IMR-90 (cell line): ENCODE measurements around the gene GANC. TPM values are rescaled to one million over a fixed set of nuclear protein-coding genes. Genes with fewer than 3 reads are reported as not detected.

Experiments used
- ATAC-seq: fragments of 200-7000 bp; cut with Tn5 transposase; 2 replicates; pipeline ENCODE4 v1.9.1; 2020; ENCODE audit warnings: low read depth, mild to moderate bottlenecking, moderate library complexity
- BruUV-seq: library from RNA; stranded (reverse); fragments of 400-500 nt; replicated peaks from 2 replicates; lab custom pipeline; 2021; lab: Mats Ljungman, UMichigan
- CTCF ChIA-PET: fragments of 300-600 bp; formaldehyde crosslinking; extraction: SDS; loops from one replicate; lab custom pipeline; 2021; ENCODE audit warnings: antibody characterized with exemption; lab: Yijun Ruan, JAX
- POLR2A ChIA-PET: fragments of 300-600 bp; sonication (Branson Sonifier 250); formaldehyde crosslinking; loops from one replicate; lab custom pipeline; 2022; ENCODE audit warnings: antibody characterized with exemption; ENCODE audit not compliant: unreplicated experiment; lab: Charles Lee
- DNase-seq: peaks from one replicate; pipeline ENCODE4 v3.0.0; 2013
- H2AFZ ChIP-seq: replicated peaks from 2 replicates; pipeline ENCODE3; 2013; ENCODE audit warnings: low read length, mild to moderate bottlenecking; ENCODE audit not compliant: poor library complexity
- H2AK5ac ChIP-seq: 2 replicates; pipeline ENCODE4 v1.6.1; 2013; ENCODE audit warnings: low read depth, low read length, inconsistent platforms
- H2AK9ac ChIP-seq: replicated peaks from 2 replicates; pipeline ENCODE3; 2013; ENCODE audit warnings: mild to moderate bottlenecking, low read depth, low read length, moderate library complexity; ENCODE audit not compliant: poor library complexity
- H2BK120ac ChIP-seq: 2 replicates; pipeline ENCODE4 v1.6.1; 2013; ENCODE audit warnings: low read depth, low read length, inconsistent platforms
- H2BK15ac ChIP-seq: 3 replicates; pipeline ENCODE4 v1.6.1; 2013; ENCODE audit warnings: low read depth, low read length, inconsistent platforms
- H2BK20ac ChIP-seq: 2 replicates; pipeline ENCODE4 v1.6.1; 2013; ENCODE audit warnings: low read depth, mild to moderate bottlenecking, inconsistent platforms, low read length, moderate library complexity
- H2BK5ac ChIP-seq: 2 replicates; pipeline ENCODE4 v1.6.1; 2013; ENCODE audit warnings: mild to moderate bottlenecking, low read depth, low read length, inconsistent platforms; ENCODE audit not compliant: poor library complexity, severe bottlenecking
- H3K14ac ChIP-seq: replicated peaks from 2 replicates; pipeline ENCODE4 v1.6.1; 2013; ENCODE audit warnings: low read depth, low read length, inconsistent platforms
- H3K18ac ChIP-seq: 2 replicates; pipeline ENCODE4 v1.6.1; 2013; ENCODE audit warnings: low read depth, low read length, control low read depth
- H3K23ac ChIP-seq: 2 replicates; pipeline ENCODE4 v1.6.1; 2013; ENCODE audit warnings: low read depth, low read length, inconsistent platforms
- H3K27ac ChIP-seq: 2 replicates; pipeline ENCODE4 v1.5.1; 2013; ENCODE audit warnings: mild to moderate bottlenecking, control low read depth, low read length; ENCODE audit not compliant: insufficient read depth
- H3K27me3 ChIP-seq: 2 replicates; pipeline ENCODE4 v1.6.1; 2013; ENCODE audit warnings: low read length; ENCODE audit not compliant: control insufficient read depth, insufficient read depth
- H3K36me3 ChIP-seq: 2 replicates; pipeline ENCODE4 v1.6.1; 2013; ENCODE audit warnings: low read length, mixed read lengths; ENCODE audit not compliant: control insufficient read depth, insufficient read depth
- H3K4ac ChIP-seq: 2 replicates; pipeline ENCODE4 v1.6.1; 2013; ENCODE audit warnings: low read depth, low read length, inconsistent platforms
- H3K4me1 ChIP-seq: 2 replicates; pipeline ENCODE4 v1.6.1; 2013; ENCODE audit warnings: low read length, mixed read lengths; ENCODE audit not compliant: control insufficient read depth, insufficient read depth
- H3K4me2 ChIP-seq: 2 replicates; pipeline ENCODE4 v1.6.1; 2013; ENCODE audit warnings: low read depth, mild to moderate bottlenecking, control low read depth, low read length, moderate library complexity
- H3K4me3 ChIP-seq: 2 replicates; pipeline ENCODE4 v1.5.1; 2013; ENCODE audit warnings: low read depth, mild to moderate bottlenecking, control low read depth, low read length, moderate library complexity; ENCODE audit not compliant: insufficient read depth
- H3K56ac ChIP-seq: 2 replicates; pipeline ENCODE4 v1.6.1; 2013; ENCODE audit warnings: low read length, inconsistent platforms; ENCODE audit not compliant: insufficient read depth; ENCODE audit errors: extremely low read depth
- H3K79me1 ChIP-seq, 2 experiments: 2 replicates each; pipeline ENCODE4 v1.6.1; 2013; ENCODE audit warnings: low read length in 2 of 2, inconsistent platforms in 1 of 2, low read depth in 1 of 2
- H3K9ac ChIP-seq: 2 replicates; pipeline ENCODE4 v1.6.1; 2013; ENCODE audit warnings: low read depth, low read length, control low read depth
- H3K9me1 ChIP-seq: 2 replicates; pipeline ENCODE4 v1.6.1; 2013; ENCODE audit warnings: low read length, inconsistent platforms; ENCODE audit not compliant: insufficient read depth
- H3K9me3 ChIP-seq: 2 replicates; pipeline ENCODE4 v1.6.1; 2013; ENCODE audit warnings: low read length; ENCODE audit not compliant: control insufficient read depth, insufficient read depth
- H4K20me1 ChIP-seq: 2 replicates; pipeline ENCODE4 v1.6.1; 2013; ENCODE audit warnings: low read length, inconsistent platforms; ENCODE audit not compliant: insufficient read depth
- H4K5ac ChIP-seq: 2 replicates; pipeline ENCODE4 v1.6.1; 2013; ENCODE audit warnings: mild to moderate bottlenecking, low read depth, low read length, control low read depth
- H4K8ac ChIP-seq, 2 experiments: 2 replicates each; pipeline ENCODE4 v1.6.1; 2013; ENCODE audit warnings: low read depth in 2 of 2, low read length in 2 of 2, control low read depth in 1 of 2, inconsistent platforms in 1 of 2
- H4K91ac ChIP-seq: 2 replicates; pipeline ENCODE4 v1.6.1; 2013; ENCODE audit warnings: low read depth, low read length, inconsistent platforms; ENCODE audit not compliant: insufficient read depth
- BHLHE40 ChIP-seq: fragments of 150-350 bp; IDR thresholded peaks from 2 replicates; pipeline ENCODE4 v1.6.1; 2016; ENCODE audit warnings: mild to moderate bottlenecking, low read depth, low read length
- CEBPB ChIP-seq: IDR thresholded peaks from 2 replicates; pipeline ENCODE4 v1.6.1; 2012; ENCODE audit warnings: low read depth, low read length, improper control_type of control experiment
- CHD1 ChIP-seq: IDR thresholded peaks from 2 replicates; pipeline ENCODE4 v1.6.1; 2012; ENCODE audit warnings: low read depth, low read length, improper control_type of control experiment
- FOS ChIP-seq: fragments of 150-350 bp; IDR thresholded peaks from 2 replicates; pipeline ENCODE4 v1.6.1; 2016; ENCODE audit warnings: low read depth, low read length
- MAFK ChIP-seq: IDR thresholded peaks from 2 replicates; pipeline ENCODE4 v1.6.1; 2012; ENCODE audit warnings: low read depth, low read length, improper control_type of control experiment
- MAZ ChIP-seq: IDR thresholded peaks from 2 replicates; pipeline ENCODE4 v1.6.1; 2012; ENCODE audit warnings: low read depth, mild to moderate bottlenecking, low read length, improper control_type of control experiment, moderate library complexity, borderline replicate concordance
- MXI1 ChIP-seq: IDR thresholded peaks from 2 replicates; pipeline ENCODE4 v1.6.1; 2012; ENCODE audit warnings: low read depth, mild to moderate bottlenecking, low read length, moderate library complexity, borderline replicate concordance
- NFE2L2 ChIP-seq: fragments of 150-350 bp; IDR thresholded peaks from 2 replicates; pipeline ENCODE4 v1.6.1; 2016; ENCODE audit warnings: low read depth, mild to moderate bottlenecking, low read length
- POLR2A ChIP-seq: IDR thresholded peaks from 2 replicates; pipeline ENCODE4 v1.6.1; 2012; ENCODE audit warnings: mild to moderate bottlenecking, low read depth, low read length
- RCOR1 ChIP-seq: IDR thresholded peaks from 2 replicates; pipeline ENCODE4 v1.6.1; 2012; ENCODE audit warnings: mild to moderate bottlenecking, low read length, improper control_type of control experiment; ENCODE audit not compliant: insufficient replicate concordance
- RFX5 ChIP-seq: IDR thresholded peaks from 2 replicates; pipeline ENCODE4 v1.8.0; 2012; ENCODE audit warnings: low read depth, mild to moderate bottlenecking, low read length, moderate library complexity
- SMC3 ChIP-seq: fragments of 150-350 bp; IDR thresholded peaks from 2 replicates; pipeline ENCODE4 v1.6.1; 2016; ENCODE audit warnings: low read depth, mild to moderate bottlenecking, antibody characterized with exemption, low read length, moderate library complexity
- WGBS, 2 experiments: methylation state at CpG; one replicate each; pipeline versions ENCODE4 v1.1.5 to v1.1.7; 2013; ENCODE audit warnings: missing lambda C conversion rate in 2 of 2; ENCODE audit not compliant: insufficient read length in 1 of 2; ENCODE audit errors: extremely low coverage in 2 of 2; 5-methylcytosine and 5-hydroxymethylcytosine counted together
- dilution Hi-C: fragments of 300-500 bp; cut with HindIII; formaldehyde crosslinking; loops from one replicate; pipeline ENCODE4 v1.14.3; 2018; ENCODE audit warnings: low sequenced_read_pairs; ENCODE audit not compliant: unreplicated experiment
- in situ Hi-C: fragments of 300-500 bp; cut with MboI; formaldehyde crosslinking; loops from 3 replicates; pipeline ENCODE4 v1.14.3; 2019; ENCODE audit warnings: low sequenced_read_pairs, inconsistent platforms, mixed read lengths
- intact Hi-C: fragments of 100-400 bp; cut with micrococcal nuclease; formaldehyde crosslinking; loops from 2 replicates; pipeline ENCODE4 v1.10.0; 2022
- polyA plus RNA-seq, 3 experiments: library from polyadenylated mRNA; depleted of rRNA; stranded (reverse); fragments of >200 nt; gene quantifications; 2 replicates each; pipeline ENCODE4 v1.2.3, GENCODE V29; 2012; ENCODE audit warnings: low replicate concordance in 1 of 3
- total RNA-seq: library from RNA; depleted of rRNA; stranded (reverse); fragments of >200 nt; gene quantifications from 2 replicates; pipeline ENCODE4 v1.2.3, GENCODE V29; 2012
- TF ChIP-seq, protein P1 (sequence below): fragments of 150-350 bp; IDR thresholded peaks from 2 replicates; pipeline ENCODE4 v1.6.1; 2016; ENCODE audit warnings: low read depth, mild to moderate bottlenecking, low read length, moderate library complexity, borderline replicate concordance
- TF ChIP-seq, protein P2 (sequence below): conservative IDR thresholded peaks from 2 replicates; pipeline ENCODE4 v1.5.1; 2012; ENCODE audit warnings: mild to moderate bottlenecking, low read depth, low read length, improper control_type of control experiment

GANC gene
- total and polyA plus RNA-seq, 2 of the 4 experiments (the other 2 are of a cell fraction): 7.1 to 19.2 TPM

DNA sequence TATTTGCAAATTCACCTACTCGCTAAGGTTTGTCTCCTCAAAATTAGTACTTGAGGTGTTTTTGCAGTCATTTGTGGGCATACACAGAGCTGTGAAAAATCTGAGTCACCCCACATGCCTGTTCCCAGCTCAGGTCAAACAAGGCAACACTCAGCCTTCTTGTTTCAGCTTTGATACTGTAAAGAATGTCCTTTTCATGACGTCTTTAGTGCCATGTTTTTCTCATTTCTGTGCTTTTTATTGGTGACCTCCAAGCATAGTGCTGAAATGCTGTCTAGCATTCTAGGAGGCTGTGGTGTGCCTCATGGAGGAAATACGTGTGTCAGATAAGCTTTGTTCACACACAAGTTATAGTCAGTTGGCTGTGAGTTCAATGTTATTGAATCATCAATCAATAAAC is 95.1 kb downstream of the GANC start:
- dilution Hi-C loops: no loop called here
- no peaks in the 10 kb centered on the region for H3K79me1 ChIP-seq
- no peak overlapping the region for H4K8ac ChIP-seq
- no peaks in the 10 kb centered on the region for H4K20me1 ChIP-seq
- no peak overlapping the region for H2AK9ac ChIP-seq
- no peak overlapping the region for H2AK5ac ChIP-seq
- no TSS peak for BruUV-seq
- no peak overlapping the region for H3K23ac ChIP-seq
- H3K4me3 ChIP-seq: no peak overlapping the region
- H2BK5ac ChIP-seq: no peak overlapping the region
- H3K9me1 ChIP-seq: no peaks in the 10 kb centered on the region
- H3K14ac ChIP-seq: no peak overlapping the region
- H3K4ac ChIP-seq: no peak overlapping the region
- H3K4me1 ChIP-seq: no peaks in the 10 kb centered on the region; the same call in 1 of the 2 replicates
- intact Hi-C loops: no loop called here
- no peak overlapping the region for H4K5ac ChIP-seq
- DNase-seq (no peak), ATAC-seq (no peak)
- H4K91ac ChIP-seq: no peak overlapping the region
- POLR2A ChIA-PET: no interaction called here
- H3K4me2 ChIP-seq: no peak overlapping the region
- no peaks in the 10 kb centered on the region for H3K27me3 ChIP-seq
- no peak overlapping the region for H3K9ac ChIP-seq
- no peak overlapping the region for H2AFZ ChIP-seq
- no peaks in the 10 kb centered on the region for H3K36me3 ChIP-seq
- no peaks in the 10 kb centered on the region for H3K9me3 ChIP-seq
- CTCF ChIA-PET: no interaction called here
- H2BK20ac ChIP-seq: no peak overlapping the region
- no peak overlapping the region for H2BK15ac ChIP-seq
- H2BK120ac ChIP-seq: peak overlapping the region; percentile 10; the same call in 1 of the 2 replicates
- in situ Hi-C loops: no loop called here
- TF ChIP-seq NFE2L2 (no peak), RCOR1 (no peak), RFX5 (no peak), CEBPB (no peak), SMC3 (no peak), MXI1 (no peak), FOS (no peak), MAFK (no peak), BHLHE40 (no peak), POLR2A (no peak), MAZ (no peak), CHD1 (no peak)
- TF ChIP-seq, protein P1, sequence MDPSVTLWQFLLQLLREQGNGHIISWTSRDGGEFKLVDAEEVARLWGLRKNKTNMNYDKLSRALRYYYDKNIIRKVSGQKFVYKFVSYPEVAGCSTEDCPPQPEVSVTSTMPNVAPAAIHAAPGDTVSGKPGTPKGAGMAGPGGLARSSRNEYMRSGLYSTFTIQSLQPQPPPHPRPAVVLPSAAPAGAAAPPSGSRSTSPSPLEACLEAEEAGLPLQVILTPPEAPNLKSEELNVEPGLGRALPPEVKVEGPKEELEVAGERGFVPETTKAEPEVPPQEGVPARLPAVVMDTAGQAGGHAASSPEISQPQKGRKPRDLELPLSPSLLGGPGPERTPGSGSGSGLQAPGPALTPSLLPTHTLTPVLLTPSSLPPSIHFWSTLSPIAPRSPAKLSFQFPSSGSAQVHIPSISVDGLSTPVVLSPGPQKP: no peak
- TF ChIP-seq, protein P2, sequence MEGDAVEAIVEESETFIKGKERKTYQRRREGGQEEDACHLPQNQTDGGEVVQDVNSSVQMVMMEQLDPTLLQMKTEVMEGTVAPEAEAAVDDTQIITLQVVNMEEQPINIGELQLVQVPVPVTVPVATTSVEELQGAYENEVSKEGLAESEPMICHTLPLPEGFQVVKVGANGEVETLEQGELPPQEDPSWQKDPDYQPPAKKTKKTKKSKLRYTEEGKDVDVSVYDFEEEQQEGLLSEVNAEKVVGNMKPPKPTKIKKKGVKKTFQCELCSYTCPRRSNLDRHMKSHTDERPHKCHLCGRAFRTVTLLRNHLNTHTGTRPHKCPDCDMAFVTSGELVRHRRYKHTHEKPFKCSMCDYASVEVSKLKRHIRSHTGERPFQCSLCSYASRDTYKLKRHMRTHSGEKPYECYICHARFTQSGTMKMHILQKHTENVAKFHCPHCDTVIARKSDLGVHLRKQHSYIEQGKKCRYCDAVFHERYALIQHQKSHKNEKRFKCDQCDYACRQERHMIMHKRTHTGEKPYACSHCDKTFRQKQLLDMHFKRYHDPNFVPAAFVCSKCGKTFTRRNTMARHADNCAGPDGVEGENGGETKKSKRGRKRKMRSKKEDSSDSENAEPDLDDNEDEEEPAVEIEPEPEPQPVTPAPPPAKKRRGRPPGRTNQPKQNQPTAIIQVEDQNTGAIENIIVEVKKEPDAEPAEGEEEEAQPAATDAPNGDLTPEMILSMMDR: no peak
- no peak overlapping the region for H3K56ac ChIP-seq
- H3K27ac ChIP-seq: no peak overlapping the region
- 33% methylated on average over 1 of the region's 3 CpGs; no CpG with 5 or more reads in 1 of the 2 experiments for whole genome bisulfite sequencing, 2 experiments
- H3K18ac ChIP-seq: no peak overlapping the region
